ENCODE measurements around the gene ESYT3. TPM values are rescaled to one million over a fixed set of nuclear protein-coding genes. Genes with fewer than 3 reads are reported as not detected.

ESYT3 gene
- total RNA-seq, 1 experiment from 2014 or later: 0.15 TPM

GRCh38 chr3:138473391-138473790, 39.0 kb downstream of the ESYT3 start:
- intact Hi-C loops (cut with micrococcal nuclease; ENCODE audit: unreplicated experiment): loop anchor here (10.0 kb wide), 1 partner anchor 231 kb away; no protein-coding TSS in a partner anchor
- no peaks in the 10 kb centered on the region for H3K36me3 ChIP-seq (ENCODE audit: insufficient read depth, low read length, poor library complexity, severe bottlenecking)
- ChIA-PET CTCF (interaction anchor here (0.5 kb wide), 1 partner anchor 128 kb away, joined by 4 read pairs; no protein-coding TSS in a partner anchor), POLR2A (ENCODE audit: low non-redundant PET) (no interaction called here)
- H3K9me3 ChIP-seq (ENCODE audit: low read depth, low read length, poor library complexity, severe bottlenecking): no peaks in the 10 kb centered on the region
- BruUV-seq (replicated peaks): no TSS peak
- H3K27me3 ChIP-seq (replicated peaks; ENCODE audit: insufficient read depth, low read depth, low read length, poor library complexity): no peaks in the 10 kb centered on the region
- no peak overlapping the region for H3K27ac ChIP-seq (ENCODE audit: low read depth, low read length, poor library complexity, severe bottlenecking)
- no peak for DNase-seq (ENCODE audit: low spot score)
- no peak for TF ChIP-seq CTCF (conservative IDR thresholded peaks at IDR 0.05; ENCODE audit: low read depth, low read length)
- H3K4me3 ChIP-seq (ENCODE audit: low read depth, low read length, poor library complexity, severe bottlenecking): no peak overlapping the region
- H3K4me1 ChIP-seq (ENCODE audit: insufficient read depth, low read length, poor library complexity, severe bottlenecking): no peaks in the 10 kb centered on the region

GRCh38 chr3:138474163-138474562, 39.7 kb downstream of the ESYT3 start:
- ChIA-PET POLR2A (ENCODE audit: low non-redundant PET) (no interaction called here), CTCF (interaction anchor here (0.7 kb wide), 1 partner anchor 458 kb away, joined by 4 read pairs; no protein-coding TSS in a partner anchor)
- no peak for DNase-seq (ENCODE audit: low spot score)
- Histone ChIP-seq H3K4me3 (ENCODE audit: low read depth, low read length, poor library complexity, severe bottlenecking) (no peak overlapping the region), H3K4me1 (ENCODE audit: insufficient read depth, low read length, poor library complexity, severe bottlenecking) (no peaks in the 10 kb centered on the region), H3K27me3 (replicated peaks; ENCODE audit: insufficient read depth, low read depth, low read length, poor library complexity) (no peaks in the 10 kb centered on the region), H3K9me3 (ENCODE audit: low read depth, low read length, poor library complexity, severe bottlenecking) (no peaks in the 10 kb centered on the region), H3K36me3 (ENCODE audit: insufficient read depth, low read length, poor library complexity, severe bottlenecking) (no peaks in the 10 kb centered on the region), H3K27ac (ENCODE audit: low read depth, low read length, poor library complexity, severe bottlenecking) (no peak overlapping the region)
- TF ChIP-seq EZH2 (IDR thresholded peaks at IDR 0.05; ENCODE audit: borderline replicate concordance, low read depth, low read length, poor library complexity, severe bottlenecking) (no peak), CTCF (conservative IDR thresholded peaks at IDR 0.05; ENCODE audit: low read depth, low read length) (no peak)
- intact Hi-C loops (cut with micrococcal nuclease; ENCODE audit: unreplicated experiment): loop anchor here (10.0 kb wide), 1 partner anchor 231 kb away; no protein-coding TSS in a partner anchor
- no TSS peak for BruUV-seq (replicated peaks)

GRCh38 chr3:138476526-138476925, 42.1 kb downstream of the ESYT3 start:
- POLR2A ChIA-PET (ENCODE audit: low non-redundant PET): no interaction called here
- H3K36me3 ChIP-seq (ENCODE audit: insufficient read depth, low read length, poor library complexity, severe bottlenecking): no peaks in the 10 kb centered on the region
- H3K27me3 ChIP-seq (replicated peaks; ENCODE audit: insufficient read depth, low read depth, low read length, poor library complexity): no peaks in the 10 kb centered on the region
- no peak overlapping the region for H3K27ac ChIP-seq (ENCODE audit: low read depth, low read length, poor library complexity, severe bottlenecking)
- no peaks in the 10 kb centered on the region for H3K4me1 ChIP-seq (ENCODE audit: insufficient read depth, low read length, poor library complexity, severe bottlenecking)
- CTCF ChIA-PET: no interaction called here
- intact Hi-C loops (cut with micrococcal nuclease; ENCODE audit: unreplicated experiment): loop anchor here (5.0 to 10.0 kb wide), 2 partner anchors 116 to 228 kb away; partner anchors contain the start of gene CEP70
- no peak overlapping the region for H3K4me3 ChIP-seq (ENCODE audit: low read depth, low read length, poor library complexity, severe bottlenecking)
- no TSS peak for BruUV-seq (replicated peaks)
- TF ChIP-seq CTCF (conservative IDR thresholded peaks at IDR 0.05; ENCODE audit: low read depth, low read length) (no peak), EZH2 (IDR thresholded peaks at IDR 0.05; ENCODE audit: borderline replicate concordance, low read depth, low read length, poor library complexity, severe bottlenecking) (no peak)
- H3K9me3 ChIP-seq (ENCODE audit: low read depth, low read length, poor library complexity, severe bottlenecking): no peaks in the 10 kb centered on the region
- no peak for DNase-seq (ENCODE audit: low spot score)

Measured in A673 (cell line).